HUES48 (cell line): ENCODE data around the gene CDC20B.

ENCODE experiments used
- H3K27ac ChIP-seq: one replicate; pipeline ENCODE4 v1.7.0; 2013; ENCODE audit warnings: low read depth, low read length, inconsistent platforms
- H3K27me3 ChIP-seq: 2 replicates; pipeline ENCODE4 v1.6.1; 2013; ENCODE audit warnings: mild to moderate bottlenecking, low read length; ENCODE audit not compliant: control insufficient read depth, insufficient read depth
- H3K36me3 ChIP-seq: 2 replicates; pipeline ENCODE4 v1.6.1; 2013; ENCODE audit warnings: low read length; ENCODE audit not compliant: control insufficient read depth, insufficient read depth
- H3K4me1 ChIP-seq: 2 replicates; pipeline ENCODE4 v1.6.1; 2013; ENCODE audit warnings: mild to moderate bottlenecking, low read length; ENCODE audit not compliant: control insufficient read depth, insufficient read depth
- H3K4me3 ChIP-seq: 2 replicates; pipeline ENCODE4 v1.5.1; 2013; ENCODE audit warnings: mild to moderate bottlenecking, low read depth, low read length
- H3K9ac ChIP-seq: 2 replicates; pipeline ENCODE4 v1.6.1; 2013; ENCODE audit warnings: mild to moderate bottlenecking, low read depth, low read length, moderate library complexity
- H3K9me3 ChIP-seq: 2 replicates; pipeline ENCODE4 v1.6.1; 2013; ENCODE audit warnings: low read length; ENCODE audit not compliant: control insufficient read depth, insufficient read depth

CDC20B gene

DNA sequence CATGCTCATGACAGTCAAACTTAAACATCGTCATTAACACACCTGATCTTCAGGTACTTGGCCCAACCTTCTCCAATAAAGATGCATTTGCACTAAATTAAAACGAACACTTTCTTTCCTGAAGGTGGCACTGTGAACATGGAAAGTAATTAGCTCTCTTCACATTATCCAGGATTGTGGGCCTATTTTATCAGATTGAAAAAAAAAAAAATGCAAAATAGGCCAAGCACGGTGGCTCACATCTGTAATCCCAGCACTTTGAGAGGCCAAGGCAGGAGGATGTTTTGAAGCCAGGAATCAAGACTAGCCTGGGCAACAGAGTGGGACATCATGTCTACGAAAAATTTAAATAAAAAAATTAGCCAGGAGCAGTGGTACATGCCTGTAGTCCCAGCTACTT lies 14.4 kb upstream of the CDC20B start:
- H3K36me3 ChIP-seq = no peaks in the 10 kb centered on the region
- no peak overlapping the region for H3K4me3 ChIP-seq
- H3K9ac ChIP-seq = no peak overlapping the region
- H3K4me1 ChIP-seq = no peaks in the 10 kb centered on the region
- no peaks in the 10 kb centered on the region for H3K9me3 ChIP-seq
- no peak overlapping the region for H3K27ac ChIP-seq
- peaks cover 27% of the 10 kb centered on the region for H3K27me3 ChIP-seq

DNA sequence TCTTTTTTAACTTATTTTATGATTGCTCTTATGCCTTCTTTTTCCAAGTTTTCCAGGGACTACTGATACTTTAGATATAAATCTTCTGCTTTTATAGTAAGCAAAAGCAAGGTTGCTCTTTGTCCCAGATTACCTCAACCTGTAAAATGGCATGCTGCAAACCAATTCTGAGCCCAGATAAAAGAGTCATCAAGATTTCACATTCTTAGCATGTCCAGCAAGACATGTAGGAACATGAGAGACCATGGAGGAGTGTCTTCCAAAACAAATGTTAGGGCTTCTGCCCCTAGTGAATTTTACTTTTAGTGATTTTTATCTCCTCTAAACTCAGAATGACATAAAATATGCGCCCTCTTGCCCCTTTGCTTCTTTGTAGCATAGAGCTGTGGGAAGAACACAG lies 7.0 kb upstream of the CDC20B start:
- Histone ChIP-seq H3K27ac (no peak overlapping the region), H3K4me1 (peaks cover 8% of the 10 kb centered on the region), H3K4me3 (no peak overlapping the region), H3K36me3 (no peaks in the 10 kb centered on the region), H3K9me3 (no peaks in the 10 kb centered on the region), H3K27me3 (peaks cover 71% of the 10 kb centered on the region), H3K9ac (no peak overlapping the region)

- Histone ChIP-seq H3K9ac (no peak overlapping the region), H3K9me3 (no peaks in the 10 kb centered on the region), H3K27me3 (peaks cover 90% of the 10 kb centered on the region), H3K4me1 (peaks cover 14% of the 10 kb centered on the region), H3K27ac (no peak overlapping the region), H3K36me3 (no peaks in the 10 kb centered on the region), H3K4me3 (peak overlapping the region; percentile 63)
Measured at GRCh38 chr5:55177078-55177477, 4.1 kb upstream of the CDC20B start.

GRCh38 chr5:55176176-55176818 lies 3.3 kb upstream of the CDC20B start:
- Histone ChIP-seq H3K4me3 (peak overlapping the region; percentile 63), H3K27me3 (peaks cover 94% of the 10 kb centered on the region), H3K36me3 (no peaks in the 10 kb centered on the region), H3K27ac (no peak overlapping the region), H3K9me3 (no peaks in the 10 kb centered on the region), H3K9ac (no peak overlapping the region), H3K4me1 (peaks cover 14% of the 10 kb centered on the region)

DNA sequence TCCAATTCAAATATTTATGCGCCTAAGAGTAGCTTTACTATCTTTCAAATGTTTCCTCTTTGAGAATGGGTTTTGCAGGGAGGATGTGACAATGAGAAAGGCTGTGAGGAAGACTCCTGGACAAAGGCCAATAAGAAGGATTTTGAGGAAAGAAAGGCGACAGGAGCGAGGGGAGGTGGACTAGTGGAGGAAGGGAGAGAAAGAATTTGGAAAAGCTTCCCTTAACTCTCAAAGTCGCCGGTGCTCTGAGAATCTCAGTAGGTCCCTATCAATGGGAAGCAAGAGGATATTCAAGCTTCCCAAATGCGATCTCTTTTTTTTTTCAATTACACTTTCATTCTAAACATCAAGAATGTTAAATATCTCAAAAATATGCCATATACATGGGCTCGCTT lies 2.8 kb upstream of the CDC20B start:
- Histone ChIP-seq H3K9me3 (no peaks in the 10 kb centered on the region), H3K36me3 (no peaks in the 10 kb centered on the region), H3K27me3 (peaks cover 96% of the 10 kb centered on the region), H3K9ac (no peak overlapping the region), H3K4me3 (peak overlapping the region; percentile 63), H3K27ac (no peak overlapping the region), H3K4me1 (peaks cover 14% of the 10 kb centered on the region)

GRCh38 chr5:55173687-55174230 lies 782 bp upstream of the CDC20B start:
- Histone ChIP-seq H3K4me3 (peak overlapping the region; percentile 65), H3K36me3 (no peaks in the 10 kb centered on the region), H3K4me1 (peaks cover 14% of the 10 kb centered on the region), H3K9me3 (no peaks in the 10 kb centered on the region), H3K9ac (no peak overlapping the region), H3K27me3 (peaks cover 84% of the 10 kb centered on the region), H3K27ac (no peak overlapping the region)

- Histone ChIP-seq H3K4me3 (peak overlapping the region; percentile 39), H3K27ac (no peak overlapping the region), H3K9ac (no peak overlapping the region), H3K4me1 (peaks cover 14% of the 10 kb centered on the region), H3K9me3 (no peaks in the 10 kb centered on the region), H3K36me3 (no peaks in the 10 kb centered on the region), H3K27me3 (peaks cover 70% of the 10 kb centered on the region)
Measured at GRCh38 chr5:55172051-55172899, 702 bp downstream of the CDC20B start.

GRCh38 chr5:55171471-55171870 lies 1.5 kb downstream of the CDC20B start:
- Histone ChIP-seq H3K27me3 (peaks cover 61% of the 10 kb centered on the region), H3K4me3 (no peak overlapping the region), H3K36me3 (no peaks in the 10 kb centered on the region), H3K9me3 (no peaks in the 10 kb centered on the region), H3K27ac (no peak overlapping the region), H3K4me1 (peaks cover 10% of the 10 kb centered on the region), H3K9ac (no peak overlapping the region)

- no peak overlapping the region for H3K4me3 ChIP-seq
- no peaks in the 10 kb centered on the region for H3K27me3 ChIP-seq
- no peak overlapping the region for H3K27ac ChIP-seq
- H3K4me1 ChIP-seq = no peaks in the 10 kb centered on the region
- no peaks in the 10 kb centered on the region for H3K9me3 ChIP-seq
- peaks cover 44% of the 10 kb centered on the region for H3K36me3 ChIP-seq
- H3K9ac ChIP-seq = no peak overlapping the region
Measured at GRCh38 chr5:55162666-55163065, 10.3 kb downstream of the CDC20B start.

GRCh38 chr5:55160493-55161209 lies 12.3 kb downstream of the CDC20B start:
- no peaks in the 10 kb centered on the region for H3K27me3 ChIP-seq
- H3K36me3 ChIP-seq = peaks cover 40% of the 10 kb centered on the region
- peak overlapping the region; percentile 92 for H3K9ac ChIP-seq
- no peaks in the 10 kb centered on the region for H3K4me1 ChIP-seq
- no peaks in the 10 kb centered on the region for H3K9me3 ChIP-seq
- peak overlapping the region; percentile 83 for H3K4me3 ChIP-seq
- peak overlapping the region; percentile 85 for H3K27ac ChIP-seq
